HepG2 (cell line): ENCODE measurements around the gene SNED1. TPM values are rescaled to one million over a fixed set of nuclear protein-coding genes. Genes with fewer than 3 reads are reported as not detected.

ENCODE experiments used
- ATAC-seq: fragments of 200-7000 bp; cut with Tn5 transposase; 3 replicates; pipeline ENCODE4 v1.9.1; 2020; ENCODE audit warnings: mild to moderate bottlenecking, moderate library complexity
- BruUV-seq: library from RNA; stranded (reverse); fragments of 400-500 nt; replicated peaks from 2 replicates; lab custom pipeline; 2021; lab: Mats Ljungman, UMichigan
- CTCF ChIA-PET: fragments of 300-600 bp; formaldehyde crosslinking; extraction: SDS; loops from one replicate; lab custom pipeline; 2021; ENCODE audit warnings: low total read pairs, inconsistent platforms, low intra/inter-chr PET ratio; lab: Yijun Ruan, JAX
- POLR2A ChIA-PET: fragments of 350-600 bp; sonication (Branson Sonifier 250); formaldehyde crosslinking; loops from one replicate; lab custom pipeline; 2020; ENCODE audit warnings: antibody characterized with exemption, inconsistent platforms; lab: Yijun Ruan, JAX
- DNase-seq: peaks from one replicate; pipeline ENCODE4 v3.0.0-alpha.2; 2015; ENCODE audit warnings: low spot score
- FAIRE-seq: peaks from 3 replicates; lab custom pipeline; 2011; peaks lifted over from hg19 to GRCh38; lab: Jason Lieb, UNC
- H2AFZ ChIP-seq: one replicate; pipeline ENCODE4 v1.6.1; 2011; ENCODE audit warnings: low read length, inconsistent platforms
- H3K27ac ChIP-seq: fragments of 300-600 bp; 3 replicates; pipeline ENCODE4 v1.8.0; 2011; ENCODE audit warnings: mixed run types, mild to moderate bottlenecking, mixed read lengths, low read length, inconsistent platforms; ENCODE audit not compliant: insufficient read depth; ENCODE audit errors: extremely low read length
- H3K27me3 ChIP-seq, 2 experiments: fragments of 200-600 bp in 1 of 2; 2 replicates in 1 of 2; 3 replicates in 1 of 2; pipeline versions ENCODE4 v1.6.0 to v1.8.0; 2011; ENCODE audit warnings: low read length in 2 of 2, mild to moderate bottlenecking in 2 of 2, moderate library complexity in 2 of 2, inconsistent platforms in 1 of 2; ENCODE audit not compliant: insufficient read depth in 2 of 2, control insufficient read depth in 1 of 2
- H3K36me3 ChIP-seq, 2 experiments: fragments of 200-600 bp in 1 of 2; replicated peaks in 1 of 2; 2 replicates in 1 of 2; 3 replicates in 1 of 2; pipeline versions ENCODE4 v1.5.1 to v1.8.0; 2011; ENCODE audit warnings: low read length in 2 of 2, inconsistent platforms in 1 of 2; ENCODE audit not compliant: insufficient read depth in 2 of 2, control insufficient read depth in 1 of 2
- H3K4me1 ChIP-seq: 2 replicates; pipeline ENCODE4 v1.5.1; 2012; ENCODE audit warnings: low read length, inconsistent platforms; ENCODE audit not compliant: insufficient read depth
- H3K4me2 ChIP-seq: 2 replicates; pipeline ENCODE4 v1.6.0; 2011; ENCODE audit warnings: low read depth, low read length, inconsistent platforms
- H3K4me3 ChIP-seq, 3 experiments: fragments of 200-600 bp in 1 of 3; sonication (generic), shearing (Covaris generic) in 1 of 3; replicated peaks in 1 of 3; 2 replicates each; pipeline ENCODE4 v1.5.1; 2011 to 2016; ENCODE audit warnings: low read length in 3 of 3, inconsistent platforms in 2 of 3, low read depth in 2 of 3, mild to moderate bottlenecking in 2 of 3, control low read depth in 1 of 3, mixed read lengths in 1 of 3; ENCODE audit not compliant: insufficient read depth in 1 of 3
- H3K79me2 ChIP-seq: one replicate; pipeline ENCODE4 v1.6.1; 2011; ENCODE audit warnings: low read length, inconsistent platforms; ENCODE audit not compliant: insufficient read depth
- H3K9ac ChIP-seq: 2 replicates; pipeline ENCODE4 v1.6.0; 2011; ENCODE audit warnings: mild to moderate bottlenecking, low read depth, low read length, inconsistent platforms; ENCODE audit not compliant: insufficient read depth
- H3K9me3 ChIP-seq: 2 replicates; pipeline ENCODE4 v1.5.1; 2012; ENCODE audit warnings: mild to moderate bottlenecking, low read length
- H4K20me1 ChIP-seq: 2 replicates; pipeline ENCODE4 v1.6.0; 2011; ENCODE audit warnings: inconsistent platforms, mild to moderate bottlenecking, low read length, moderate library complexity; ENCODE audit not compliant: insufficient read depth
- CC2D1A ChIP-seq: sonication (generic); formaldehyde crosslinking; IDR thresholded peaks from 2 replicates; pipeline ENCODE4 v1.8.1; 2023; ENCODE audit warnings: mild to moderate bottlenecking, missing genetic modification reagents
- HNRNPH1 ChIP-seq: fragments of 200-400 bp; formaldehyde crosslinking; optimal IDR thresholded peaks from 2 replicates; pipeline ENCODE3; 2017; ENCODE audit warnings: mild to moderate bottlenecking, low read depth, low read length
- MIXL1 ChIP-seq: IDR thresholded peaks from 2 replicates; pipeline ENCODE4 v1.6.1; 2016
- TGIF2 ChIP-seq: IDR thresholded peaks from 2 replicates; pipeline ENCODE4 v1.6.1; 2016; ENCODE audit warnings: control low read depth, missing compliant biosample characterization
- YEATS2 ChIP-seq: sonication (generic); formaldehyde crosslinking; IDR thresholded peaks from 2 replicates; pipeline ENCODE4 v1.4.0; 2020; ENCODE audit warnings: missing genetic modification reagents, borderline replicate concordance
- ZNF432 ChIP-seq: sonication (generic); formaldehyde crosslinking; IDR thresholded peaks from 2 replicates; pipeline ENCODE4 v1.5.0; 2020; ENCODE audit warnings: missing genetic modification reagents, mild to moderate bottlenecking, borderline replicate concordance
- WGBS: methylation state at CpG from one replicate; pipeline ENCODE4 v1.1.6; 2017; ENCODE audit warnings: low lambda C conversion rate; 5-methylcytosine and 5-hydroxymethylcytosine counted together
- in situ Hi-C: cut with HindIII; loops from 2 replicates; pipeline ENCODE4 v1.10.0; 2017; ENCODE audit warnings: low pct_unique_long_range_greater_than_20kb; ENCODE audit not compliant: extremely low pct_ligation_motif_present
- intact Hi-C: fragments of 100-400 bp; cut with micrococcal nuclease; formaldehyde crosslinking; loops from one replicate; pipeline ENCODE4 v1.10.0; 2022; ENCODE audit not compliant: unreplicated experiment
- polyA plus RNA-seq, 8 experiments: library from polyadenylated mRNA; depleted of rRNA in 3 of 8; stranded (reverse) in 7 of 8; unstranded in 1 of 8; fragments of >200 nt; fragmentation: Illumina TruSeq in 4 of 8; extraction: Trizol in 4 of 8; gene quantifications; 2 replicates each; pipeline versions ENCODE4 v1.2.1 to v1.2.3, GENCODE V29; 2011 to 2016; ENCODE audit warnings: low read depth in 4 of 8, missing spikeins in 1 of 8, mixed read lengths in 1 of 8; ENCODE audit not compliant: insufficient read depth in 1 of 8
- total RNA-seq, 5 experiments: library from RNA; depleted of rRNA; stranded (reverse); fragments of >200 nt; fragmentation: Illumina TruSeq; extraction: Trizol; gene quantifications; 2 replicates each; pipeline ENCODE4 v1.2.3, GENCODE V29; 2016; ENCODE audit warnings: low read depth in 1 of 5
- TF ChIP-seq, protein P1 (sequence below): sonication (generic); formaldehyde crosslinking; IDR thresholded peaks from 2 replicates; pipeline ENCODE4 v1.4.0; 2020; ENCODE audit warnings: missing genetic modification reagents
- TF ChIP-seq, protein P2 (sequence below): IDR thresholded peaks from 2 replicates; pipeline ENCODE4 v1.6.1; 2012; ENCODE audit warnings: low read depth, low read length, improper control_type of control experiment
- TF ChIP-seq, protein P3 (sequence below): IDR thresholded peaks from 2 replicates; pipeline ENCODE4 v1.6.1; 2016
- TF ChIP-seq, protein P4 (sequence below): sonication (generic); formaldehyde crosslinking; IDR thresholded peaks from 2 replicates; pipeline ENCODE4 v1.8.1; 2023; ENCODE audit warnings: mild to moderate bottlenecking, moderate library complexity, missing genetic modification reagents

Gene SNED1
- total and polyA plus RNA-seq, 2 of the 13 experiments (the other 11 are each of a cell fraction or from before 2014, with no cell fraction given) = 0.15 to 0.65 TPM

DNA sequence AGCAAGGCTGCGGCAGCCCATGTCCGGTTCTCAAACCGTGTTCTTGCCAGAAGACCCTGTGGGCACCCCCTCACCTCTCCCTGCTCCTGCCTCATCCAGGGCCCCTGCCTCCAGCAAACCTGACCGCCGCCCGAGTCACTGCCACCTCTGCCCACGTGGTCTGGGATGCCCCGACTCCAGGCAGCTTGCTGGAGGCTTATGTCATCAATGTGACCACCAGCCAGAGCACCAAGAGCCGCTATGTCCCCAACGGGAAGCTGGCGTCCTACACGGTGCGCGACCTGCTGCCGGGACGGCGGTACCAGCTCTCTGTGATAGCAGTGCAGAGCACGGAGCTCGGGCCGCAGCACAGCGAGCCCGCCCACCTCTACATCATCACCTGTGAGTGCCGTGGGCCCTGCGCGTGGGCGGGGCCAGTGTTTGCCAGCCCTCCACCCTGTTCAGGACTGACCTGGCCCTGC lies 71.4 kb downstream of the SNED1 start:
- TF ChIP-seq YEATS2 (CRISPR knock-in tag) = no peak
- TF ChIP-seq, protein P1, sequence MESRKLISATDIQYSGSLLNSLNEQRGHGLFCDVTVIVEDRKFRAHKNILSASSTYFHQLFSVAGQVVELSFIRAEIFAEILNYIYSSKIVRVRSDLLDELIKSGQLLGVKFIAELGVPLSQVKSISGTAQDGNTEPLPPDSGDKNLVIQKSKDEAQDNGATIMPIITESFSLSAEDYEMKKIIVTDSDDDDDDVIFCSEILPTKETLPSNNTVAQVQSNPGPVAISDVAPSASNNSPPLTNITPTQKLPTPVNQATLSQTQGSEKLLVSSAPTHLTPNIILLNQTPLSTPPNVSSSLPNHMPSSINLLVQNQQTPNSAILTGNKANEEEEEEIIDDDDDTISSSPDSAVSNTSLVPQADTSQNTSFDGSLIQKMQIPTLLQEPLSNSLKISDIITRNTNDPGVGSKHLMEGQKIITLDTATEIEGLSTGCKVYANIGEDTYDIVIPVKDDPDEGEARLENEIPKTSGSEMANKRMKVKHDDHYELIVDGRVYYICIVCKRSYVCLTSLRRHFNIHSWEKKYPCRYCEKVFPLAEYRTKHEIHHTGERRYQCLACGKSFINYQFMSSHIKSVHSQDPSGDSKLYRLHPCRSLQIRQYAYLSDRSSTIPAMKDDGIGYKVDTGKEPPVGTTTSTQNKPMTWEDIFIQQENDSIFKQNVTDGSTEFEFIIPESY (CRISPR knock-in tag) = peak; percentile 50; the same call in 1 of the 2 replicates

DNA sequence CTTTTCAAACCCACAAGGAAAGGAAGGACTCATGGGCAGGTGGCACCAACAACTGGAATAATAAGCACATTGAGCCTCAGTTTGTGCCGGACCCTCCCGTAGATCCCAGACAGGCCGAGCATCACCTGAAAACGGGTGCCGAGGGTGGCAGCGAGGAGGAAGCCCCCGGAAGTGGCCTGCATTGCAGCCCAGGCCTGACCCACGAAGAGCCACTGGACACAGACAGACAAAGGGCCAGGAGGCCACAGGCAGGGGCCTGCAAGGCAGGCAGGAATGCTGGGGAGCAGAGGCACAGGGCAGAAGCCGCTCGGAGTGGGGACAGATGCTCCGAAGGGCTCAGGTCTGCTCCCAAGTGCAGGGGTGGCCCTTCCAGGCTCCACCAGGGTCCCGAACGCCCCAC lies 71.9 kb downstream of the SNED1 start:
- no peaks in the 10 kb centered on the region for H3K79me2 ChIP-seq
- H4K20me1 ChIP-seq = no peaks in the 10 kb centered on the region; the same call in 1 of the 2 replicates
- H3K4me1 ChIP-seq = peaks cover 23% of the 10 kb centered on the region; the same call in 1 of the 2 replicates
- no peak overlapping the region for H3K4me3 ChIP-seq
- no peak overlapping the region for H2AFZ ChIP-seq
- no peak overlapping the region for H3K4me2 ChIP-seq
- intact Hi-C loops (no loop called here), in situ Hi-C loops (no loop called here)
- no peak for FAIRE-seq
- peaks cover 1 to 4% of the 10 kb centered on the region in 2 experiments; a peak in 1 of 5 replicates for H3K36me3 ChIP-seq
- H3K27ac ChIP-seq = no peak overlapping the region
- POLR2A ChIA-PET = no interaction called here
- no peak for ATAC-seq
- no TSS peak for BruUV-seq
- WGBS = 61% methylated on average over 13 of the region's 13 CpGs
- H3K9me3 ChIP-seq = no peaks in the 10 kb centered on the region
- H3K9ac ChIP-seq = no peak overlapping the region
- peaks cover 15 to 44% of the 10 kb centered on the region in 2 experiments for H3K27me3 ChIP-seq
- CTCF ChIA-PET = no interaction called here
- no peak for DNase-seq
- TF ChIP-seq ZNF432 (CRISPR knock-in tag) (no peak), CC2D1A (CRISPR knock-in tag) (no peak), HNRNPH1 (no peak), TGIF2 (CRISPR knock-in tag) (no peak), MIXL1 (no peak)
- TF ChIP-seq, protein P2, sequence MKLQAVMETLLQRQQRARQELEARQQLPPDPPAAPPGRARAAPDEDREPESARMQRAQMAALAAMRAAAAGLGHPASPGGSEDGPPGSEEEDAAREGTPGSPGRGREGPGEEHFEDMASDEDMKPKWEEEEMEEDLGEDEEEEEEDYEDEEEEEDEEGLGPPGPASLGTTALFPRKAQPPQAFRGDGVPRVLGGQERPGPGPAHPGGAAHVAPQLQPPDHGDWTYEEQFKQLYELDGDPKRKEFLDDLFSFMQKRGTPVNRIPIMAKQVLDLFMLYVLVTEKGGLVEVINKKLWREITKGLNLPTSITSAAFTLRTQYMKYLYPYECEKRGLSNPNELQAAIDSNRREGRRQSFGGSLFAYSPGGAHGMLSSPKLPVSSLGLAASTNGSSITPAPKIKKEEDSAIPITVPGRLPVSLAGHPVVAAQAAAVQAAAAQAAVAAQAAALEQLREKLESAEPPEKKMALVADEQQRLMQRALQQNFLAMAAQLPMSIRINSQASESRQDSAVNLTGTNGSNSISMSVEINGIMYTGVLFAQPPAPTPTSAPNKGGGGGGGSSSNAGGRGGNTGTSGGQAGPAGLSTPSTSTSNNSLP = no peak
- TF ChIP-seq, protein P3, sequence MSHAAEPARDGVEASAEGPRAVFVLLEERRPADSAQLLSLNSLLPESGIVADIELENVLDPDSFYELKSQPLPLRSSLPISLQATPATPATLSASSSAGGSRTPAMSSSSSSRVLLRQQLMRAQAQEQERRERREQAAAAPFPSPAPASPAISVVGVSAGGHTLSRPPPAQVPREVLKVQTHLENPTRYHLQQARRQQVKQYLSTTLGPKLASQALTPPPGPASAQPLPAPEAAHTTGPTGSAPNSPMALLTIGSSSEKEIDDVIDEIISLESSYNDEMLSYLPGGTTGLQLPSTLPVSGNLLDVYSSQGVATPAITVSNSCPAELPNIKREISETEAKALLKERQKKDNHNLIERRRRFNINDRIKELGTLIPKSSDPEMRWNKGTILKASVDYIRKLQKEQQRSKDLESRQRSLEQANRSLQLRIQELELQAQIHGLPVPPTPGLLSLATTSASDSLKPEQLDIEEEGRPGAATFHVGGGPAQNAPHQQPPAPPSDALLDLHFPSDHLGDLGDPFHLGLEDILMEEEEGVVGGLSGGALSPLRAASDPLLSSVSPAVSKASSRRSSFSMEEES (CRISPR knock-in tag) = no peak
- TF ChIP-seq, protein P4, sequence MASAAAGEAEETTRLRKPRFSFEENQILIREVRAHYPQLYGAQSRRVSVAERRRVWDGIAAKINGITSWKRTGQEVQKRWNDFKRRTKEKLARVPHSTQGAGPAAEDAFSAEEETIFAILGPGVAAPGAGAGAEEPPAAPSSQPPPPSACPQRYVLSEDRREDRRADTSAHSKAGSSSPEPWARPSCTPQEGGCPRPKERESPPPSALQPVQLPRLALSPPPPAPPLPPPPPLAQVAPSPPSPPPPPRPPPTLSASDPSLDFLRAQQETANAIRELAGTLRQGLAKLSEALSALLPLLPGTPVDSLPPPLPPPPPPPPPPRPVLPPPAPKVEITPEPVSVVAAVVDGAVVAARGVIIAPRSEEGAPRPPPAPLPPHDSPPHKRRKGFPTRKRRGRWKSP (CRISPR knock-in tag) = no peak

More for the DNA sequence above, 71.4 kb downstream of the SNED1 start:
- Histone ChIP-seq H3K4me2 (no peak overlapping the region), H3K4me3 (no peak overlapping the region), H3K9ac (no peak overlapping the region), H3K4me1 (peaks cover 23% of the 10 kb centered on the region; the same call in 1 of the 2 replicates), H3K27ac (no peak overlapping the region), H3K9me3 (no peaks in the 10 kb centered on the region), H3K36me3 (no peaks in the 10 kb centered on the region), H3K27me3 (peaks cover 15 to 48% of the 10 kb centered on the region in 2 experiments), H3K79me2 (no peaks in the 10 kb centered on the region), H4K20me1 (no peaks in the 10 kb centered on the region; the same call in 1 of the 2 replicates), H2AFZ (no peak overlapping the region)
- ChIA-PET POLR2A (no interaction called here), CTCF (no interaction called here)
- BruUV-seq = no TSS peak
- ATAC-seq (no peak), DNase-seq (no peak), FAIRE-seq (no peak)
- in situ Hi-C loops (no loop called here), intact Hi-C loops (no loop called here)
- 71% methylated on average over 25 of the region's 26 CpGs for WGBS
